Measurements from ENCODE around the gene SCN3A.

SCN3A gene

DNA sequence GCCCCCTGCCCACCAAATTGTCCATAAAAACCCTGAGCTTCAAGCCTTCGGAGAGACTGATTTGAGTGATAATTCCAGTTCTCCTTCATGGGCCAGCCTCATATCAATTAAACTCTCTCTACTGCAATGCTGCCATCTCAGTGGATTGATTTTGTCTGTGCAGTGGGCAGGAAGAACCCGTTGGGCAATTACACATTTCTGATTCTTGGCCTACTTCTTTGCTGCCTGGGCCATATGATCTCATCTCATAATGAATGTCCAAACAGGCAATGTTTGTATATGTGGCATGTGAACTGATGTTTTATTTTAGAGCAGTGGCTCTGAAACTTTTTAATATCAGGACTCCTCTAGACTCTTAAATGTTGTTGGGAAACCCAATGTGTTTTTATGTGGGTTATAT, 147.3 kb downstream of the SCN3A start:
- no peaks in the 10 kb centered on the region for H3K9me3 ChIP-seq (ENCODE audit: insufficient read depth, low read length, severe bottlenecking)

DNA sequence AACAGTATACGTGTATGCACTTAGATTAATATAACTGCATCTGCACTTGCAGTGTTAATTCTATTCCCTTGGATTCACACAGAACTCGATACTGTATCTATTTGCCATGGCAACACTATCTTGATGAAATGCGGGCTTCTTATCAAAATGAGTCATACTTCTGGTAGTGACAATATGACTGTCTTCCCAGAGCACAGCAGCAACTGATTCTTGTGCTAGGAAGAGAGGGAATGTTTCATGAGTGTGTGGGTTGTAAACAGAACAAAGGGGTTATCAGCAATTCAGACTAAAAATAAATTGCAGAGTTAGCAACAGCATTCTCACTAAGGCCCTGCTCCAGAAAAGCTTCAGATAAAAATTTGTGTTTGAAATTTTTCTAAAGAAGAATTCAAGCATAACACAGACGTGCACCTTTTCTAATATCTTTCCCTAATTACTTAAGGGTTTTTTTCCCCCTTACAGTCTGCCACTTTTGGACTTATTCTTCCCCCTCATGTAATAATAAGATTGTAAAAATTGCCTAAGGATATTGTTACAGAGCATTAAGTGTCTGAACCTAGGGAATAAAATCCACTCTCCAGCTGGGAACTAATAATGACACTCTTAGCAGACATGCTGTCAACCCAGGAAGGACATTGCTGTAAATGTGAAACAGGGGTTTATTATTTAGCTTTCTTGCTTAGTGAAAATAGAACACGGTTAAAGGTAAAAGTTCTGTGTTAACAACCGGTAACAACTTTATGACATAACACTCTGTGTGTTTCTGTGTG, 148.6 kb downstream of the SCN3A start:
- peak overlapping the region; percentile 34; the same call in 1 of the 2 replicates for H3K4me2 ChIP-seq (ENCODE audit: insufficient read depth, low read length)
- peak; percentile 27; the same call in 2 of the 3 replicates for ATAC-seq (ENCODE audit: insufficient read depth, low read depth)
- H3K9me3 ChIP-seq (ENCODE audit: insufficient read depth, low read length, severe bottlenecking) = no peaks in the 10 kb centered on the region
- peak overlapping the region; percentile 24; the same call in 1 of the 2 replicates for H3K27ac ChIP-seq (ENCODE audit: low read length)
- H3K4me1 ChIP-seq (ENCODE audit: insufficient read depth, low read length) = peaks cover 49% of the 10 kb centered on the region
- no peak for DNase-seq
- H3K79me2 ChIP-seq (ENCODE audit: insufficient read depth, low read length) = no peaks in the 10 kb centered on the region
- no peak for TF ChIP-seq EZH2 (IDR thresholded peaks at IDR 0.05; ENCODE audit: borderline replicate concordance, low read depth, low read length, severe bottlenecking)
- TF ChIP-seq, protein P1, sequence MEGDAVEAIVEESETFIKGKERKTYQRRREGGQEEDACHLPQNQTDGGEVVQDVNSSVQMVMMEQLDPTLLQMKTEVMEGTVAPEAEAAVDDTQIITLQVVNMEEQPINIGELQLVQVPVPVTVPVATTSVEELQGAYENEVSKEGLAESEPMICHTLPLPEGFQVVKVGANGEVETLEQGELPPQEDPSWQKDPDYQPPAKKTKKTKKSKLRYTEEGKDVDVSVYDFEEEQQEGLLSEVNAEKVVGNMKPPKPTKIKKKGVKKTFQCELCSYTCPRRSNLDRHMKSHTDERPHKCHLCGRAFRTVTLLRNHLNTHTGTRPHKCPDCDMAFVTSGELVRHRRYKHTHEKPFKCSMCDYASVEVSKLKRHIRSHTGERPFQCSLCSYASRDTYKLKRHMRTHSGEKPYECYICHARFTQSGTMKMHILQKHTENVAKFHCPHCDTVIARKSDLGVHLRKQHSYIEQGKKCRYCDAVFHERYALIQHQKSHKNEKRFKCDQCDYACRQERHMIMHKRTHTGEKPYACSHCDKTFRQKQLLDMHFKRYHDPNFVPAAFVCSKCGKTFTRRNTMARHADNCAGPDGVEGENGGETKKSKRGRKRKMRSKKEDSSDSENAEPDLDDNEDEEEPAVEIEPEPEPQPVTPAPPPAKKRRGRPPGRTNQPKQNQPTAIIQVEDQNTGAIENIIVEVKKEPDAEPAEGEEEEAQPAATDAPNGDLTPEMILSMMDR (IDR thresholded peaks at IDR 0.05; ENCODE audit: borderline replicate concordance, extremely low read depth, low read length, poor library complexity, severe bottlenecking) = no peak
- H3K36me3 ChIP-seq (ENCODE audit: insufficient read depth, low read length) = no peaks in the 10 kb centered on the region
- H4K20me1 ChIP-seq (ENCODE audit: insufficient read depth, low read length) = no peaks in the 10 kb centered on the region
- H3K4me3 ChIP-seq (ENCODE audit: low read depth in 1 of 2, low read length in 2 of 2) = no peak overlapping the region
- H2AFZ ChIP-seq (ENCODE audit: low read depth, low read length) = peak overlapping the region; percentile 51
- no peak overlapping the region for H3K9ac ChIP-seq (ENCODE audit: low read depth, low read length)
- H3K27me3 ChIP-seq (ENCODE audit: insufficient read depth, low read length, poor library complexity) = no peaks in the 10 kb centered on the region

More for the DNA sequence above, 147.3 kb downstream of the SCN3A start:
- Histone ChIP-seq H3K36me3 (ENCODE audit: insufficient read depth, low read length) (no peaks in the 10 kb centered on the region), H3K27me3 (ENCODE audit: insufficient read depth, low read length, poor library complexity) (no peaks in the 10 kb centered on the region), H3K4me3 (ENCODE audit: low read depth in 1 of 2, low read length in 2 of 2) (no peak overlapping the region), H3K9ac (ENCODE audit: low read depth, low read length) (no peak overlapping the region), H2AFZ (ENCODE audit: low read depth, low read length) (no peak overlapping the region), H4K20me1 (ENCODE audit: insufficient read depth, low read length) (no peaks in the 10 kb centered on the region), H3K79me2 (ENCODE audit: insufficient read depth, low read length) (no peaks in the 10 kb centered on the region), H3K27ac (ENCODE audit: low read length) (no peak overlapping the region), H3K4me1 (ENCODE audit: insufficient read depth, low read length) (peaks cover 51% of the 10 kb centered on the region), H3K4me2 (ENCODE audit: insufficient read depth, low read length) (no peak overlapping the region)
- no peak for TF ChIP-seq EZH2 (IDR thresholded peaks at IDR 0.05; ENCODE audit: borderline replicate concordance, low read depth, low read length, severe bottlenecking)
- TF ChIP-seq, protein P1 (IDR thresholded peaks at IDR 0.05; ENCODE audit: borderline replicate concordance, extremely low read depth, low read length, poor library complexity, severe bottlenecking) = no peak
- ATAC-seq (ENCODE audit: insufficient read depth, low read depth) (no peak), DNase-seq (no peak)

DNA sequence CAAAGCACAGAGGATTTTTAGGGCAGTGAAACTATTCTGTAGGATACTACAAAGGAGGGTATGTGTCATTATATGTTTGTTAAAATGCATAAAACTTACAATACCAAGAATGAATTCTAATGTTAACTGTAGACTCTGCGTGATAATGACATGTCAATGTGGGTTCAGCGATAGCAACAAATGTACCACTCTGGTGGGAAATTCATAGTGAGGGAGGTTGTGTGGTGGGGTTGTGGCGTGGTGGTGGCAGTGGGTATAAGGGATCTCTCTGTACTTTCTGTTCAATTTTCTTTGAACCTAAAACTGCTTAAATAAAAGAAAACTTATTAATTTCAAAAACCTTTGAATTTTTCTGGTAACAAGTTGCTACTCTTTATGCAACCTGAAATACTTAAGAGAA, 149.2 kb downstream of the SCN3A start:
- Histone ChIP-seq H4K20me1 (ENCODE audit: insufficient read depth, low read length) (no peaks in the 10 kb centered on the region), H3K4me1 (ENCODE audit: insufficient read depth, low read length) (peaks cover 47% of the 10 kb centered on the region), H3K27me3 (ENCODE audit: insufficient read depth, low read length, poor library complexity) (no peaks in the 10 kb centered on the region), H3K4me2 (ENCODE audit: insufficient read depth, low read length) (peak overlapping the region; percentile 34; the same call in 1 of the 2 replicates), H3K36me3 (ENCODE audit: insufficient read depth, low read length) (no peaks in the 10 kb centered on the region), H3K9ac (ENCODE audit: low read depth, low read length) (no peak overlapping the region), H3K4me3 (ENCODE audit: low read depth in 1 of 2, low read length in 2 of 2) (no peak overlapping the region), H2AFZ (ENCODE audit: low read depth, low read length) (0 out of 2 replicates have a peak overlapping the region, but pooled peaks have one; percentile 45), H3K79me2 (ENCODE audit: insufficient read depth, low read length) (no peaks in the 10 kb centered on the region), H3K9me3 (ENCODE audit: insufficient read depth, low read length, severe bottlenecking) (no peaks in the 10 kb centered on the region), H3K27ac (ENCODE audit: low read length) (peak overlapping the region; percentile 46; the same call in 1 of the 2 replicates)
- ATAC-seq (ENCODE audit: insufficient read depth, low read depth) (peak; percentile 49), DNase-seq (peak; percentile 35)
- TF ChIP-seq, protein P1 (IDR thresholded peaks at IDR 0.05; ENCODE audit: borderline replicate concordance, extremely low read depth, low read length, poor library complexity, severe bottlenecking) = no peak
- no peak for TF ChIP-seq EZH2 (IDR thresholded peaks at IDR 0.05; ENCODE audit: borderline replicate concordance, low read depth, low read length, severe bottlenecking)

Data from DND-41 (cell line).